SJCRH30 (cell line): ENCODE results near the gene SHB. TPM values are rescaled to one million over a fixed set of nuclear protein-coding genes. Genes with fewer than 3 reads are reported as not detected.

Experiments
- DNase-seq, 2 experiments: peaks; one replicate each; pipeline ENCODE4 v3.0.0-alpha.2; 2015 to 2020
- H3K27ac ChIP-seq: fragments of 250-450 bp; sonication (Bioruptor Pico); 2 replicates; pipeline ENCODE4 v1.5.1; 2020; ENCODE audit warnings: mild to moderate bottlenecking, moderate library complexity
- H3K27me3 ChIP-seq: fragments of 250-450 bp; sonication (Bioruptor Pico); 2 replicates; pipeline ENCODE4 v1.5.1; 2020; ENCODE audit warnings: mild to moderate bottlenecking, moderate library complexity
- H3K36me3 ChIP-seq: fragments of 250-450 bp; sonication (Bioruptor Pico); 2 replicates; pipeline ENCODE4 v1.5.1; 2020; ENCODE audit warnings: mild to moderate bottlenecking, moderate library complexity
- H3K4me1 ChIP-seq: fragments of 250-450 bp; sonication (Bioruptor Pico); 2 replicates; pipeline ENCODE4 v1.5.1; 2020; ENCODE audit warnings: mild to moderate bottlenecking, moderate library complexity
- H3K4me3 ChIP-seq: fragments of 250-450 bp; sonication (Bioruptor Pico); 2 replicates; pipeline ENCODE4 v1.5.1; 2020; ENCODE audit warnings: mild to moderate bottlenecking, moderate library complexity
- H3K9me3 ChIP-seq: fragments of 250-450 bp; sonication (Bioruptor Pico); replicated peaks from 2 replicates; pipeline ENCODE4 v1.5.1; 2020; ENCODE audit warnings: mild to moderate bottlenecking, moderate library complexity
- total RNA-seq: library from RNA; depleted of rRNA; stranded (reverse); fragments of >200 nt; shearing (Covaris generic); gene quantifications from 2 replicates; pipeline ENCODE4 v1.2.3, GENCODE V29; 2014

SHB gene
- total RNA-seq, 1 experiment from 2014 or later: 14.9 TPM

DNA sequence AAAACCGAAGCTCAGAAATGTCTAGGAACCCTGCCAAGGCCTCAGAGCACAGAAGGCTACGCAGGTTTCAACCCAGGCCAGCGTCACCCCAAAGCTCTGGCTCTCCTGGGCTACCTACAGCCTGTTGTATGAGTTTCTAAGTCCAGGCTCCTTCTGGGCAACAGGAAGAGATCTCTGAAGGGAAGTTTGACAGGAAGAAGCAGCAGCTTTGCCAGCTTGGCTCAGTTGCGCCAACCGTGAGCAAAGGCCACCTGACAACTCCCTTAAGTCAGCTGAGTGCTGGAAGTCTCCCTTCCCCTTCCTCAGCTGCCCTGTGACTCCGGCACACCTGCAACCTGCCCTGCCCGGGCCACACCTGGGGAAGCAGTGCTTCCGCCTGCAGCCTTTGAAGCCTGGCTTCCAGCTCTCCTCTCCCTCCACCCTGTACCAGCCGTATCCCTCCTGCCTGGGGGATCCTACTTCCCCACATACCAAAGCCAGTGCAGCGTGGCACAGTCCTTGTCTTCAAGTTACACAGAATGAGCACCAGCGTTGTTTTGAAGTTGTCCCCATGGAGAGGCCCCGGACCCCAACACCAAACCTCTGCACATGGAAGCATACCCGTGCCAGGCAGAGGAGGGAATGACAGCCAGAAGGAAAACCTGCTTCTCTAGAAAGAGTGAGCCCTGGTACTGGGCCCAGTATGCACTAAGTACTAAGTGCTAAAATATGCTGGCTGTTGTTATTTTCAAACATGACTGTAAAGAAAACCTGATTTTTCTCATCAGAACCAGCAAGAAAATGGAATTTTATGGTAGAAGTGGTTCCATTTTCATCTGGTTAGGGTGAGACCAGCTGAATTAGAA, 36.5 kb downstream of the SHB start:
- H3K27me3 ChIP-seq: no peaks in the 10 kb centered on the region
- H3K36me3 ChIP-seq: no peaks in the 10 kb centered on the region
- H3K9me3 ChIP-seq: no peaks in the 10 kb centered on the region
- peaks cover 15% of the 10 kb centered on the region for H3K4me1 ChIP-seq
- no peak overlapping the region for H3K27ac ChIP-seq
- no peak overlapping the region for H3K4me3 ChIP-seq
- no peak for DNase-seq

DNA sequence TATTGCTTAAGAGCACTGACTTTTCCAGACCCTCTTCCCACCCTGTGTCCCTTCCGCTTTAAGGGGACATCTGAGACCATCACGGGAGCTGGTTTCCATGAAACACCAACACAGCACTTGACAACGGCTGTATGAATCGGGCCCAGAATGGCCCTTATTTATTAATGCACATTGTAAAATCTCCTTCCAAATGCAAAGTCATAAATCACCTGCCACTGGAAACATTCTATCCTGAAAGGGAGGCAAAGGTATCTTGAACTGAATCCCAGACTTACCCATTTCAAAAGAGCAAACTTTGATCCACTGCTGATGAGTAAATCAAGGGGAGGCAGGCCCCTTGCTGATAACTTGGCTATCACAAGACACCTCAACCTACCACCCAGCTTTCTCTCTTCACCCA, 37.4 kb downstream of the SHB start:
- Histone ChIP-seq H3K4me1 (peaks cover 24% of the 10 kb centered on the region), H3K27ac (no peak overlapping the region), H3K36me3 (no peaks in the 10 kb centered on the region), H3K27me3 (no peaks in the 10 kb centered on the region), H3K4me3 (no peak overlapping the region), H3K9me3 (no peaks in the 10 kb centered on the region)
- DNase-seq: no peak

DNA sequence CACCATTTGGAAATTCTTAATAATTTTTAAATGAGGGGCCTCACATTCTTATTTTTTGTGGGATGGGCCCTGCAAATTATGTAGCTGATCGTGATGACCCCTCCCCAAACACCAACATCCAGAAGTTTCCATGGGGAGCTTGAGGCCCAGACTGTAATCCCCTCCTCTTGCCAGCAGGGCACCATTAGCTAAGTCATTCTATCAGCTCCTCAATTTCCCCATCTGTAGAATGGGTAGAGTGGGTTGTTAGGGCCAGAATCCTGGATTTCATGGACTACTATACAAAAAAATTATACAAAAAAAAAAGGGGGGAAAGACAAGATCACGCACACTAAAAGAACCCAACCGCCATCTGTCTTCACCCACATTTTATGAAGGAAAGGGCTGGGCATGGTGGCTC, 38.4 kb downstream of the SHB start:
- Histone ChIP-seq H3K27me3 (no peaks in the 10 kb centered on the region), H3K4me1 (peaks cover 31% of the 10 kb centered on the region), H3K4me3 (no peak overlapping the region), H3K27ac (no peak overlapping the region; the same call in 1 of the 2 replicates), H3K36me3 (no peaks in the 10 kb centered on the region), H3K9me3 (no peaks in the 10 kb centered on the region)
- no peak for DNase-seq

DNA sequence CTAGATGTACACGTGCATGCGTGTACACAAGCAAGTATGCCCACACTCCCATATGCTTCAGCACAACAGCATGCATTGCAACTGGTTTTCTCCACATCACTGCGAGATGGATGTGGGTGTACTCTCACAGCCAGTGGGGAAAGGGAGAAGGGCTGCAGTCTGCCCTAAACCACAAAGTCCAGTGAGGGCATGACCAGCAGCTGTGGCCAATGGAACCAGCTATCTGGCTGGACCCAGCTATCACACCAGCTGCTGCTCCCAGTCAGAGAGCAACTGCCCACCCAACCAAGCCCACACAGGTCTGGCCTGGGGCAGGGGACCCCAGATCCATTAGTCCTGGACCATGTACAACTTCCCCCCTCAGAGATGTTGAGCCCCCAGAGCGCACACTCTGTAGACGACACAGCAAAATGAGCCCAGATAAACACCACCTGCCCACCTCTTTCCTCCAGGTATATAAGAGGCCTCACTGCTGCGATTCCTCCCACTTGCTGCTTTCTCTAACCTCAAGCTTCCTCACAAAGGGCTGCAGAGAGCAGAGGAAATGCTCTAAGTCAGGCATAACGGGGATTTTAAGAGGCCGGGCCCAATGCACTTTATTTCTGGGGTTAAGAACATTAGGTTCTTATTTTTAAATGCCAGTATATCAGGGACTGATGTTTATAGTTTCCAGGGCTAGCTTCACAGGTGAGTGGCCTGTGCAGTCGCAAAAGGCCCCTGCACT, 39.0 kb downstream of the SHB start:
- DNase-seq: peak; percentile 48 to 60
- no peaks in the 10 kb centered on the region for H3K36me3 ChIP-seq
- no peaks in the 10 kb centered on the region for H3K9me3 ChIP-seq
- H3K4me3 ChIP-seq: no peak overlapping the region
- no peaks in the 10 kb centered on the region for H3K27me3 ChIP-seq
- H3K4me1 ChIP-seq: peaks cover 36% of the 10 kb centered on the region
- H3K27ac ChIP-seq: peak overlapping the region; percentile 22

DNA sequence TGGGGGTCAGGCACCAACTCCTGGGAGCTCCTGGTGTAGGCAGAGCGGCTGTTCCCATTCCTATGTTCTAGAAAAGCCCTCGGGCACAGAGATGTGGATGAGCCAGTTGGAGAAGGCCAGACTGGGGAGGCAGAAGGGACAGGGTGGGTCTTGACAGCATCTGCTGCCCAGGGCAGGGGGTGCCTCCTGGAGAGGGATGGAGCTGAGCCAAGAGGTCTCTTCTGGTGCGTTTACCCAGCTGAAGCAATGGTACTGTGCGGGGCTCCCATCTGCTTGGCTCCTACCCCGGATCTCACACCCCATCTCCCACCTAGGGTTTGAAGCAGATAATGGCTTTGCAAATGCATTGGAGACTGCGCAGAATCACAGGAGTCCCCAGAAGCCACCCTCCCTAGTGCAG, 41.3 kb downstream of the SHB start:
- no peaks in the 10 kb centered on the region for H3K27me3 ChIP-seq
- no peaks in the 10 kb centered on the region for H3K9me3 ChIP-seq
- no peak overlapping the region for H3K4me3 ChIP-seq
- peaks cover 59% of the 10 kb centered on the region for H3K4me1 ChIP-seq
- DNase-seq: no peak
- H3K27ac ChIP-seq: no peak overlapping the region
- no peaks in the 10 kb centered on the region for H3K36me3 ChIP-seq

DNA sequence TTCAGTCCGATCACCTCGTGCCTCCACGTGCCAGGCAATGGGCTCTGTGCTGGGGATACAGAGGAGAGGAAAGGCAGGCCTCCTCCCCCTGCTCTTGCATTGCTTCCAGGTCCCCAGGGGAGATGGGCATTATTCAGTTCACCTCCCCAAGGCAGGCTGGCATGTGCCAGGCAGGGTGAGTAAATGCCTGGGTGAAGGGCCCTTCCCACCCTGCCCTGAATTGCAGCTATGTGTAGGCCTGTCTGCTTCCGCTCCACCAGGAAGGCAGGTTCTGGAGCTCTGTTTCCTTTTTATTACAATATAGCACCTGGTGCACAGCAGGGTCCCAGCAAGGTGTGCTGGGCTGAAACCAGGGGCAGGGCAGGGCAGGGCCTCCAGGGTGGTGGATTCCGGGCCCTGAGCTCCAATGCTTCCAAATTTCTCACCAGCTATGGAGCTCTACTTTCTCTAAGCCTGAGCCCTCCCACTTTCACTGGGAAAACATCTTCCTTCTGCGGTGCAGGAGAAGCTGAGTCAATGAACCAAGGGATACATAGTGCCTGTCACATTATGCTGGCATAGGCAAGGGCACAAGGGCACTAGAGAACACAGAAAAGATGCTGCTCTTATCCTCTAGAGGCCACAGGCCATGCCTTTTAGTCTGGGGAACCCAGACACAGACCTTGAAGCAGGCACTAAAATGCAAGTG, 42.0 kb downstream of the SHB start:
- DNase-seq: no peak
- no peak overlapping the region for H3K4me3 ChIP-seq

DNA sequence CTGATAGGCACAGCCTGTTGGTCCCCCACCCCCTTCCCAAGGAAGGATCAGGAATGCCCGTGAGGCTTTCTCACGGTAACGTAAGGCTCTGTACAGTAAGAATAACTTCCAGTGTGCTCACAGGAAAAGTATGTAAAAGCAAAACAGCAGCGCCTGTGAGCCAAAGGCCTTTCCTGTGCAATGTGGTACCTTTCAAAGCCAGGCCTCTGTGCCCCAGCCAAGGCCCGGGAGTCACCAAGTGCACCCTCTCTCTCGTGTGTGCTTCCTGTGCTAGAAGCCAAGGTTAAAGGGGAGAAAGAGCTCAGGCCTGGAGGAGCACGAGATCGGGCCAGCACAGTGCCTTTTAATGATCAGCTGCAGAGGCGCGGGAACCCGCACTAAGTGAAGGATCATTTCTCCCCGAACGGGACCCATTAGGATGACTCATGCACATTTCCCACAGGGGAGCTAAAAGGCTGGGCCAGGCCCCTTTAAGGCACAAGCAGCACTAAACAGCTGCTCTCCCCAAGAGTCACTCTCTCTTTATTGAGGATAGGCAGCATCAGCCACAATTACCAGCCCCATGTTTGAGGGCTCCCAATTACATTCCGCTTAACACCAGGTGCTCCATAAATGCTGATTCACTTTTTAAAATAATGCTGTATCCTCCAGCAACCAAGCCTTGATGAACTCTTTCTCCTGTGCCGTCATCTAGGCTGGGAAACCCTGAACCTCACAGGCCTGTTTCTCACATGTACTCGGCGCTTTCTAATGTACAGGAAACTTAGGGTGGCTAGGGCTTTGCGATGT, 42.8 kb downstream of the SHB start:
- DNase-seq: peak; percentile 87 to 93
- H3K36me3 ChIP-seq: no peaks in the 10 kb centered on the region; the same call in 1 of the 2 replicates
- H3K4me3 ChIP-seq: peak overlapping the region; percentile 7; the same call in 1 of the 2 replicates
- H3K27me3 ChIP-seq: no peaks in the 10 kb centered on the region
- H3K9me3 ChIP-seq: no peaks in the 10 kb centered on the region
- peak overlapping the region; percentile 75 for H3K27ac ChIP-seq
- H3K4me1 ChIP-seq: peaks cover 68% of the 10 kb centered on the region

More for the DNA sequence above, 42.0 kb downstream of the SHB start:
- H3K4me1 ChIP-seq: peaks cover 66% of the 10 kb centered on the region
- H3K36me3 ChIP-seq: no peaks in the 10 kb centered on the region; the same call in 1 of the 2 replicates
- peak overlapping the region; percentile 75 for H3K27ac ChIP-seq
- no peaks in the 10 kb centered on the region for H3K9me3 ChIP-seq
- no peaks in the 10 kb centered on the region for H3K27me3 ChIP-seq

DNA sequence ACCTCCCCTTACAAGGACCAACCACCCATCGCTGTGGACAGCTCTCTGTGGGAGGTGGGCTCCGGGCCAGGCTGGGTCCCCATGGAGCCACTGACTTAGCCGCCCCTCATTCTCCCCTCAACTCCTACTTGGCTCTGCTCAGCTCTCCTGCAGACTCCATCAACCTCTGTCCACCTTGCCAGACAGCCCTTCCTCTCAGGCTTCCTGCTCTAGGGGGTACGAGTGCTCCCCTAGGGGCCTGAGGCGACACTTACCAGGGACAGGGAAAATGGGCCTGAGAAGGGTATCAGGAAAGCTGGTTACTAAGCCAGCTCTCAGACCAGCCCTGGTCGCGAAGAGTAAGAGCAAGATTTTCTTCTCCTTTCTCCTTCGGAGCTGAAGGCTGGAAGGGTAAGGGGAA, 43.9 kb downstream of the SHB start:
- peak overlapping the region; percentile 75 for H3K27ac ChIP-seq
- peaks cover 68% of the 10 kb centered on the region for H3K4me1 ChIP-seq
- DNase-seq: no peak
- H3K36me3 ChIP-seq: no peaks in the 10 kb centered on the region; the same call in 1 of the 2 replicates
- no peak overlapping the region for H3K4me3 ChIP-seq
- H3K9me3 ChIP-seq: no peaks in the 10 kb centered on the region
- H3K27me3 ChIP-seq: no peaks in the 10 kb centered on the region

DNA sequence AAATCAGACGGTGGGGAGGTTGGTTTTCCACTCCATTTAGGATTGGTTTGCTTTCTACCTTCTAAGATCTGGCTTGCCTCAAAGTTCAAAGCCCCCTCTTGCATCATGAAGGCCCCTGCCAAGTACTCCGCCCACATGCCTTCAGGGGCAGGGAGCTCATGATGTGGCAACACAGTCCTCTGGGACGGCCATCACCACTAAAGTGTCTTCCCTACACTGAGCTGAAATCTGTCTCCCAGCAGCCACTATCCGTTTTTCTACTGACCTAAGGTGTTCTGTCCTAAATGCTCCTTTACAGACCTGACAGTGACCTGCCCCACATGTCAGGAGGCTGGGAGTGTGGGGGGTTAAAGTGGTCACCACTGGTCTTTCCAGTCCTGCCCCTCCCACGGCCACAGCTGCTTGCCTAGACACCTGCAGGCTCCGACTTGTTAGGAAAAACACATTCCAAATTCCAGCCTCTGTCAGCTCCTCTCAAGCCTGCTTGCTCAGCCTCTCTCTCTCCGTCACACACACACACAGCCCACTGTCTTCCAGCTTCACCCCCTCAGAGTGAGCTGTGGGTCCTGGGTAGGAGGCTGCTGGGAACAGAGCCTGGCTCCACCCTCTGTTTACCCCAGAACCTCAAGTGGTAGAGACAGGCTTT, 44.9 kb downstream of the SHB start:
- no peaks in the 10 kb centered on the region; the same call in 1 of the 2 replicates for H3K36me3 ChIP-seq
- peak overlapping the region; percentile 91 for H3K27ac ChIP-seq
- H3K4me3 ChIP-seq: no peak overlapping the region
- DNase-seq: peak; percentile 72 to 75
- H3K4me1 ChIP-seq: peaks cover 71% of the 10 kb centered on the region
- no peaks in the 10 kb centered on the region for H3K27me3 ChIP-seq
- H3K9me3 ChIP-seq: no peaks in the 10 kb centered on the region

DNA sequence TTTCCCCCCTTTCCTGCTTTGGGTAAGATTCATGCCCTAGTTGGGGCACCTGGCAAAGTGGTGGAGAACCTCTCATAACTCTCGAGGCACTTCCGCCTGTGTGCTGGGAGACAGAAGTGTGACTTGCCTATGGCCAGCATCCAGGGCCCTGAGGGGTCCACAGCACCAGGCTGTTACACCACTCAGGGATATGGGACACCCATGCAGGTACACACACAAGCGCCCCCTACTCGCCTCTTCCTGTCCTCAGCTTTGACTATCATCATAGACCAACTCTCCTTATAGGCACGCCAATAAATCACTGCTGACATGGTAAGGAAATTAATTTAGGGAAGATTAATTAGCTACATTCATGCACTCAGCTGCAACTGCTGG, 45.4 kb downstream of the SHB start:
- peak overlapping the region; percentile 91 for H3K27ac ChIP-seq
- H3K36me3 ChIP-seq: no peaks in the 10 kb centered on the region; the same call in 1 of the 2 replicates
- H3K4me1 ChIP-seq: peaks cover 76% of the 10 kb centered on the region
- no peaks in the 10 kb centered on the region for H3K9me3 ChIP-seq
- no peak overlapping the region for H3K4me3 ChIP-seq
- DNase-seq: peak in 1 of 2 experiments; percentile 48
- H3K27me3 ChIP-seq: no peaks in the 10 kb centered on the region

DNA sequence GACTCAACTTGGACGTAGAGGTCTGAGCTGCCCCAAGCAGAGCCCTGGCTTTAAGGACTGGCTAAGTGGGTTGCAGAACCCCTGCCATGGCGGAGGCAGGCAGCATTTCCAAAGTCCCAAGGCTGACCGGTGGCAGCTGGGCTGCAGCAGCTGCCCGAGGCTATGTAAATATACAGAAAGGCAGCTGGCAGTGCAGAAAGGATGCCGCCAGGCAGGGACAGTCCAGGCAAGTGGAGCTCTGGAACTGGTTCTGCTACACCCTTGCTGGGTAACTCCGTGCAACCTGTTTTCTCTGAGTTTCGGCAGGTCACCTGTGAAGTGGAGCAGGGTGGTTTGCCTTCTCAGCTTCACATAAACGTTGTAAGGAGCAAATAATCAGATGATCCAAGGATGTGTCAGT, 46.0 kb downstream of the SHB start:
- Histone ChIP-seq H3K4me1 (peaks cover 83% of the 10 kb centered on the region), H3K9me3 (no peaks in the 10 kb centered on the region), H3K4me3 (peak overlapping the region; percentile 6; the same call in 1 of the 2 replicates), H3K27me3 (no peaks in the 10 kb centered on the region), H3K27ac (peak overlapping the region; percentile 91), H3K36me3 (no peaks in the 10 kb centered on the region; the same call in 1 of the 2 replicates)
- peak; percentile 84 to 88 for DNase-seq

DNA sequence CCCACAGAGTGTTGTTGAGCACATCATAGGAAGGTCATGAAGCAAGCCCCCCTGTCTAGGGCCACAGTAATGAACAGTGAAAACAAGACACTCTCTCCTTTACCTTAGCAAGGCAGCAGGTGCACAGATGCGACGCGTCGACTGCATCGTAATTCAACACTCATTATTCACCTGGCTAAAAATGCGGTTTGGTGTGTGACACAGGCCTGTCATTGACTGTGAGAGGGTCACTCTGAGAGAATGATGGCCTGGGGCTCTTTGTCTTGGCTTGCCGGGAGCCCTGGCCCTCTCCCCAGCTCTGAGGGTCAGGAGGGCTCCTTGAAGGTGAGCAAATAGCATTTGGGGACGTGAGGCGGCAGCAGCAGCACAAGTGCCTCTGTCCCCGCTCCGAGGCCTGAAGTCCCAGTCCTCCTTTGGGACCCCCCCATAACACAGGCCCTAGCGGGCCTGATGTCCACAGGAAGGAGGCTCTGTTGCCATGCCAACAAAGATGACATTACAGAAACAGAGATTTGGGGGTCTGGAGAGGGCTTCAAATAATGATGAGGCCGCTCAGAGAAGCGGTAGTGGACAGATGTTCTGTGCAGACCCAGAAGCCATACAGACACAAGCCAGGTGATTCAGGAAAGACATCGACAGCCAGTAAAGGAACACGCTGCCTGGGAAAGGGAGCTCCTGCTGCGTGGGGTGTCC, 46.7 kb downstream of the SHB start:
- DNase-seq: no peak
- Histone ChIP-seq H3K27ac (peak overlapping the region; percentile 91), H3K36me3 (no peaks in the 10 kb centered on the region; the same call in 1 of the 2 replicates), H3K4me1 (peaks cover 83% of the 10 kb centered on the region), H3K9me3 (no peaks in the 10 kb centered on the region), H3K4me3 (no peak overlapping the region), H3K27me3 (no peaks in the 10 kb centered on the region)
